HepG2 (cell line): Measurements from ENCODE around the gene GOLT1A. TPM values are rescaled to one million over a fixed set of nuclear protein-coding genes. Genes with fewer than 3 reads are reported as not detected.

Experiments used
- AGO1 ChIP-seq: fragments of 200-400 bp; formaldehyde crosslinking; IDR thresholded peaks from 2 replicates; pipeline ENCODE4 v1.6.1; 2017; ENCODE audit warnings: mild to moderate bottlenecking, low read depth, low read length, moderate library complexity; ENCODE audit not compliant: poor library complexity, severe bottlenecking
- DZIP1 ChIP-seq: sonication (generic); formaldehyde crosslinking; IDR thresholded peaks from 2 replicates; pipeline ENCODE4 v1.5.0; 2020; ENCODE audit warnings: mild to moderate bottlenecking, missing genetic modification reagents
- KDM1A ChIP-seq: IDR thresholded peaks from 2 replicates; pipeline ENCODE4 v1.6.1; 2016; ENCODE audit warnings: missing compliant biosample characterization
- KDM2A ChIP-seq: sonication (generic); formaldehyde crosslinking; IDR thresholded peaks from 2 replicates; pipeline ENCODE4 v1.4.0; 2020; ENCODE audit warnings: low read depth, missing genetic modification reagents, borderline replicate concordance
- MAFG ChIP-seq: sonication (generic); formaldehyde crosslinking; IDR thresholded peaks from 2 replicates; pipeline ENCODE4 v1.5.1; 2020; ENCODE audit warnings: mild to moderate bottlenecking, missing genetic modification reagents
- NR2F2 ChIP-seq: IDR thresholded peaks from 2 replicates; pipeline ENCODE4 v1.6.1; 2012; ENCODE audit warnings: low read depth, inconsistent platforms, borderline replicate concordance
- RAD51 ChIP-seq: fragments of 450-650 bp; IDR thresholded peaks from 2 replicates; pipeline ENCODE4 v1.6.1; 2016; ENCODE audit warnings: borderline replicate concordance
- RXRA ChIP-seq: sonication (generic); formaldehyde crosslinking; IDR thresholded peaks from 2 replicates; pipeline ENCODE4 v1.5.1; 2020; ENCODE audit warnings: missing genetic modification reagents
- SMAD1 ChIP-seq: sonication (generic); formaldehyde crosslinking; IDR thresholded peaks from 2 replicates; pipeline ENCODE4 v1.4.0; 2020; ENCODE audit warnings: missing genetic modification reagents, low read depth, mild to moderate bottlenecking, borderline replicate concordance
- STAG1 ChIP-seq: sonication (generic); formaldehyde crosslinking; IDR thresholded peaks from 2 replicates; pipeline ENCODE4 v1.4.0; 2020; ENCODE audit warnings: missing genetic modification reagents
- XRCC5 ChIP-seq: fragments of 200-400 bp; formaldehyde crosslinking; optimal IDR thresholded peaks from 2 replicates; pipeline ENCODE3; 2017; ENCODE audit warnings: mild to moderate bottlenecking, low read length
- ZMYM4 ChIP-seq: sonication (generic); formaldehyde crosslinking; IDR thresholded peaks from 2 replicates; pipeline ENCODE4 v1.8.1; 2023; ENCODE audit warnings: mild to moderate bottlenecking, missing genetic modification reagents
- ZNF142 ChIP-seq: sonication (generic); formaldehyde crosslinking; IDR thresholded peaks from 2 replicates; pipeline ENCODE4 v1.4.0; 2020; ENCODE audit warnings: missing genetic modification reagents
- ZNF512B ChIP-seq: sonication (generic); formaldehyde crosslinking; IDR thresholded peaks from 2 replicates; pipeline ENCODE4 v1.5.1; 2020; ENCODE audit warnings: missing genetic modification reagents, mild to moderate bottlenecking, borderline replicate concordance
- ZNF574 ChIP-seq: sonication (generic); formaldehyde crosslinking; IDR thresholded peaks from 2 replicates; pipeline ENCODE4 v1.4.0; 2020; ENCODE audit warnings: missing genetic modification reagents
- ZSCAN31 ChIP-seq: sonication (generic); formaldehyde crosslinking; IDR thresholded peaks from 2 replicates; pipeline ENCODE4 v1.5.0; 2020; ENCODE audit warnings: low read depth, mild to moderate bottlenecking, missing genetic modification reagents
- polyA plus RNA-seq, 8 experiments: library from polyadenylated mRNA; depleted of rRNA in 3 of 8; stranded (reverse) in 7 of 8; unstranded in 1 of 8; fragments of >200 nt; fragmentation: Illumina TruSeq in 4 of 8; extraction: Trizol in 4 of 8; gene quantifications; 2 replicates each; pipeline versions ENCODE4 v1.2.1 to v1.2.3, GENCODE V29; 2011 to 2016; ENCODE audit warnings: low read depth in 4 of 8, missing spikeins in 1 of 8, mixed read lengths in 1 of 8; ENCODE audit not compliant: insufficient read depth in 1 of 8
- total RNA-seq, 5 experiments: library from RNA; depleted of rRNA; stranded (reverse); fragments of >200 nt; fragmentation: Illumina TruSeq; extraction: Trizol; gene quantifications; 2 replicates each; pipeline ENCODE4 v1.2.3, GENCODE V29; 2016; ENCODE audit warnings: low read depth in 1 of 5

The GOLT1A gene
- total and polyA plus RNA-seq, 2 of the 13 experiments (the other 11 are each of a cell fraction or from before 2014, with no cell fraction given): 25.8 to 28.0 TPM

- TF ChIP-seq ZNF512B (CRISPR knock-in tag) (no peak), ZMYM4 (peak; percentile 52; the same call in 1 of the 2 replicates), RXRA (CRISPR knock-in tag) (no peak), STAG1 (CRISPR knock-in tag) (peak; percentile 77), KDM2A (peak; percentile 53; the same call in 1 of the 2 replicates), ZSCAN31 (CRISPR knock-in tag) (no peak), RAD51 (no peak), MAFG (CRISPR knock-in tag) (no peak), XRCC5 (peak; percentile 78), NR2F2 (no peak), ZNF142 (CRISPR knock-in tag) (no peak), KDM1A (CRISPR knock-in tag) (no peak), AGO1 (no peak), ZNF574 (0 out of 2 replicates have a peak, but pooled peaks have one; percentile 38), SMAD1 (CRISPR knock-in tag) (no peak), DZIP1 (CRISPR knock-in tag) (no peak)
These were observed 6.6 kb downstream of the GOLT1A start (continued) for GRCh38 chr1:204207136-204207616.
